WERI-Rb-1 (cell line): ENCODE measurements around the gene FSTL1.

Experiments used
- DNase-seq: peaks from one replicate; pipeline ENCODE4 v3.0.0-alpha.2; 2020
- H3K27ac ChIP-seq: fragments of 250-450 bp; sonication (Bioruptor Pico); 2 replicates; pipeline ENCODE4 v1.5.1; 2020; ENCODE audit warnings: mild to moderate bottlenecking, moderate library complexity
- H3K27me3 ChIP-seq: fragments of 250-450 bp; sonication (Bioruptor Pico); 2 replicates; pipeline ENCODE4 v1.5.1; 2021; ENCODE audit warnings: mild to moderate bottlenecking, low read depth, moderate library complexity; ENCODE audit not compliant: insufficient read depth, severe bottlenecking
- H3K36me3 ChIP-seq: fragments of 250-450 bp; sonication (Bioruptor Pico); 2 replicates; pipeline ENCODE4 v1.5.1; 2020; ENCODE audit warnings: mild to moderate bottlenecking, moderate library complexity
- H3K4me3 ChIP-seq: 2 replicates; pipeline ENCODE4 v1.5.1; 2011; ENCODE audit warnings: low read depth, mild to moderate bottlenecking, control low read depth, low read length
- H3K9me3 ChIP-seq: fragments of 250-450 bp; sonication (Bioruptor Pico); 2 replicates; pipeline ENCODE4 v1.5.1; 2021; ENCODE audit warnings: mild to moderate bottlenecking, moderate library complexity; ENCODE audit not compliant: severe bottlenecking
- TF ChIP-seq, protein P1 (sequence below): IDR thresholded peaks from 2 replicates; pipeline ENCODE4 v1.5.1; 2011; ENCODE audit warnings: low read depth, mild to moderate bottlenecking, control low read depth, inconsistent platforms, low read length

FSTL1 gene

DNA sequence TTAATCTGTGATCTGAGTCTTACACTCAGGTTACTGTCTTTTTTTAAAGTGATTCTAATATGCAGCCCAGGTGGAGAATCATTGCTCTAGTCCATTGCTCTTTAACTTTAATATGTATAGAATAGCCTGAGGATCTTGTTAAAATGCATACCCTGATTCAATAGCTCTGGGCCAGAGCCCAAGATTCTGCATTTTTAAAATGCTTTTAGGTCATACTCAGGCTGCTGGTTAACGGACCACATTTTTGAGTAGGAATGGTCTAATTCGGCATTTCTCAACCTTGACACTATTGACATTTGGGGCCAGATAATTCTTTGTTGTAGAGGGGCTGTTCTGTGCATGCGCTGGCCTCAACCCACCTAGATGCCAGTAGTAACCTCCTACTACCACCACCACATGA lies 20.9 kb upstream of the FSTL1 start:
- H3K36me3 ChIP-seq: no peaks in the 10 kb centered on the region
- DNase-seq: no peak
- H3K4me3 ChIP-seq: no peak overlapping the region
- H3K27ac ChIP-seq: no peak overlapping the region
- no peaks in the 10 kb centered on the region for H3K27me3 ChIP-seq
- TF ChIP-seq, protein P1, sequence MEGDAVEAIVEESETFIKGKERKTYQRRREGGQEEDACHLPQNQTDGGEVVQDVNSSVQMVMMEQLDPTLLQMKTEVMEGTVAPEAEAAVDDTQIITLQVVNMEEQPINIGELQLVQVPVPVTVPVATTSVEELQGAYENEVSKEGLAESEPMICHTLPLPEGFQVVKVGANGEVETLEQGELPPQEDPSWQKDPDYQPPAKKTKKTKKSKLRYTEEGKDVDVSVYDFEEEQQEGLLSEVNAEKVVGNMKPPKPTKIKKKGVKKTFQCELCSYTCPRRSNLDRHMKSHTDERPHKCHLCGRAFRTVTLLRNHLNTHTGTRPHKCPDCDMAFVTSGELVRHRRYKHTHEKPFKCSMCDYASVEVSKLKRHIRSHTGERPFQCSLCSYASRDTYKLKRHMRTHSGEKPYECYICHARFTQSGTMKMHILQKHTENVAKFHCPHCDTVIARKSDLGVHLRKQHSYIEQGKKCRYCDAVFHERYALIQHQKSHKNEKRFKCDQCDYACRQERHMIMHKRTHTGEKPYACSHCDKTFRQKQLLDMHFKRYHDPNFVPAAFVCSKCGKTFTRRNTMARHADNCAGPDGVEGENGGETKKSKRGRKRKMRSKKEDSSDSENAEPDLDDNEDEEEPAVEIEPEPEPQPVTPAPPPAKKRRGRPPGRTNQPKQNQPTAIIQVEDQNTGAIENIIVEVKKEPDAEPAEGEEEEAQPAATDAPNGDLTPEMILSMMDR: no peak
- H3K9me3 ChIP-seq: peaks cover 7% of the 10 kb centered on the region

DNA sequence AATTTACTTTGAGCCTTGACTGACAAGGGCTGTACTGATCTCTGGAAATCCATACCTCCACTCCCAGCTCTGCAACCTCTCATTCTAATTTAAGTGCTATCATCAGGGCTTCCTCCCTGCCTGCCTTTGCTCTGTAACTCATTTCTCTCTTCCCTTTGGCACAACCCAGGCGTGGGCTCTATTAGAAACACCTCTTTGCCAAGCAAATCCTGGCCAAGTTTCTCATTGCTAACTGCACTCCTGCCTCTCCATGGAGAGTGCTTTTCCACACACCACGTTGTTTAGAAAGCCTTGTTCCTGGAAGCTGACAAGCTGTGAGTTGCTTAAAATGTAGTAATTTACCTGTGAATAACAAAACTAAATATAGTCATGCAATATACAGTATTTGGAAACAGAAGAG lies 20.1 kb upstream of the FSTL1 start:
- Histone ChIP-seq H3K27me3 (no peaks in the 10 kb centered on the region), H3K27ac (no peak overlapping the region), H3K4me3 (no peak overlapping the region), H3K9me3 (peaks cover 7% of the 10 kb centered on the region), H3K36me3 (no peaks in the 10 kb centered on the region)
- DNase-seq: no peak
- TF ChIP-seq, protein P1: no peak

DNA sequence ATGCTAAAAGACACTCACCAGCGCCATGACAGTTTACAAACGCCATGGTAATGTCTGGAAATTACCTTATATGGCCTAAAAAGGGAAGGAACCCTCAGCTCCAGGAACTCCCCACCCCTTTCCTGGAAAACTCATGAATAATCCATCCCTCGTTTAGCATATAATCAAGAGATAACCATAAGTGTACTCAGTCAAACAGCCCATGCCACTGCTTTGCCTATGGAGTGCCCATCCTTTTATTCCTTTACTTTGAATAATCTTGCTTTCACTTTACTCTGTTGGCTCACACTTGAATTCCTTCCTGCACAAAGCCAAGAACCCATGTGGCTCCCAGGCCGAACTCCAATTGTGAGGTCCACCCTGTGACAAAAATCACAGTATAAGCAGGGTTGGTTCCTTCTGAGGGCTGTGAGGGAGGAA lies 19.1 kb upstream of the FSTL1 start:
- TF ChIP-seq, protein P1: no peak
- no peak overlapping the region for H3K27ac ChIP-seq

DNA sequence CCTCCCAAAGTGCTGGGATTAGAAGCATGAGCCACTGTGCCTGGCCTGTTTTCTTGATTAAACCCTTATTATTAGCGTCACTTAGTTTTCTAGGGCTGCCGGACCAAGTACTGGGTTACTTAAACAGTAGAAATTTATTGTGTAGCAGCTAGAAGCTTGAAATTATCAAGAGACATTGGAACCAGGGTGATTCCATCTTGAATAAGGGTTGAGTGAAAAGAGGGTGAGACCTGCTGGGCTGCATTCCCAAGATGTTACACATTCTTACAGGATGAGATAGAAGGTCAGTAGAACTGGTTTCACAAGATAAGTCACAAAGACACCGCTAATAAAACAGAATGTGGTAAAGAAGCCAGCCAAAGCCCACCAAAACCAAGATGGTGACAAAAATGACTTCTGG lies 18.6 kb upstream of the FSTL1 start:
- Histone ChIP-seq H3K4me3 (no peak overlapping the region), H3K27ac (no peak overlapping the region), H3K36me3 (no peaks in the 10 kb centered on the region), H3K9me3 (peaks cover 7% of the 10 kb centered on the region), H3K27me3 (no peaks in the 10 kb centered on the region)
- DNase-seq: no peak
- TF ChIP-seq, protein P1: no peak

More for the DNA sequence above, 19.1 kb upstream of the FSTL1 start:
- peaks cover 7% of the 10 kb centered on the region for H3K9me3 ChIP-seq
- no peak overlapping the region for H3K4me3 ChIP-seq
- DNase-seq: no peak
- H3K36me3 ChIP-seq: no peaks in the 10 kb centered on the region
- no peaks in the 10 kb centered on the region for H3K27me3 ChIP-seq

DNA sequence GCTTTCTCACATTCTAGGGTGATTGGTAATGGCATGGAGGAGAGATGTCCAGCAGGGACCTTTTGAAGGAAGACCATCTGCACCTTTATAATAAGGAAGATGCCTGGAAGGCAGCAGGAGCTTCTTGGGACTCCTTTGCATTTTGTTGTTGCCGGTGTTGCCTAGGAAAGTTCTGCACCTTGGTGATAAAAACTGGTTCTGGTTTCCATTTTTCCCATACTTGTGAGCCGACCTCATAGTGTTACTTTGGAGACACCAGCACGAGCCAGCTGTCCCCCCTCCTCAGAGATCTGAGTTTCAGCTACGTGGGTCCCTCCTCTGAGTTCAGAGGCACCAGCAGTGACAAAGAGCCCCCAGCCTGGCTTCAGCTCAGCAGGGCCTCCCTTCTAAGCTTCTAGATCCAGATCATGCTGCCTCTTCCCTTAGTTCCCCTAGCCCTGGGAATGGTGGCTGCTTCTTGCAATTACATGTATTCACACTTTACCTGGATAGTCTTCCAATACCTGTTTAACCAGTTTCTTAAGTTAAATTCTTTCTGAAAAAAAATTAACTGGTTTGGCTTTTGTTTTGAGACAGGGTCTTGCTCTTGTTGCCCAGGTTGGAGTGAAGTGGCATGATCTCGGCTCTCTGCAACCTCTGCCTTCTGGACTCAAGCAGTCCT lies 18.0 kb upstream of the FSTL1 start:
- Histone ChIP-seq H3K27me3 (no peaks in the 10 kb centered on the region), H3K36me3 (no peaks in the 10 kb centered on the region), H3K4me3 (no peak overlapping the region), H3K27ac (no peak overlapping the region), H3K9me3 (peaks cover 7% of the 10 kb centered on the region)
- DNase-seq: no peak
- TF ChIP-seq, protein P1: no peak

- Histone ChIP-seq H3K36me3 (no peaks in the 10 kb centered on the region), H3K9me3 (no peaks in the 10 kb centered on the region), H3K4me3 (no peak overlapping the region), H3K27ac (no peak overlapping the region), H3K27me3 (no peaks in the 10 kb centered on the region)
- DNase-seq: no peak
- TF ChIP-seq, protein P1: no peak
These were observed 11.7 kb upstream of the FSTL1 start for GRCh38 chr3:120462409-120462959.
